Heart left ventricle (tissue), 13 donors: ENCODE measurements around the gene MTOR.
"Not testable (repeated sequence)": the region's sequence is repeated elsewhere in the genome, so short reads cannot be mapped to it uniquely, and the experiment has no call there.

Experiments used
- POLR2A ChIP-seq, 2 donors: fragments of 450-650 bp; IDR thresholded peaks; one replicate each; pipeline ENCODE4 v1.6.1; 2017; ENCODE audit warnings: antibody characterized with exemption in 2 of 2, mild to moderate bottlenecking in 2 of 2, moderate library complexity in 2 of 2
- TF ChIP-seq, protein P1 (sequence below), 12 donors: fragments of 200-600 bp; sonication (generic) in 4 of 12; IDR thresholded peaks; one replicate each; pipeline versions ENCODE4 v1.5.0 to v1.8.0; 2018 to 2022; ENCODE audit warnings: antibody characterized with exemption in 12 of 12, mild to moderate bottlenecking in 5 of 12
- donor health status: ischemic (EF 13 %, LVEDD 7.1; RV severe dilation, severe dysfunction).
- donor health status: DM: no; HTN: yes; CAD: no.
- donor health status: DM: no; HTN: no; CAD: no.
- donor health status: ischemic (EF 25% LVEDD 6.9; RV normal size, moderate dysfunction).
- donor health status: ischemic (EF 25% LVEDD 5.7; RV mildly dilated, moderate dysfunction).
- donor health status: ischemic (EF 35%, LVEDD 5.7; RV mildly dilated, moderate dysfunction).
- donor health status: nonischemic (EF 11% LVEDD 7.7; RV severe dilation, severe dysfunction).
- donor health status: DM: yes; HTN: yes; CAD: no.
- donor health status: PGD.
- donor health status: ischemic (EF 29% LVEDD 5.4; RV normal size, mild dysfunction).
- donor health status: nonischemic (EF 23%, LVEDD 6.1; RV moderate dilation, normal function).

DNA sequence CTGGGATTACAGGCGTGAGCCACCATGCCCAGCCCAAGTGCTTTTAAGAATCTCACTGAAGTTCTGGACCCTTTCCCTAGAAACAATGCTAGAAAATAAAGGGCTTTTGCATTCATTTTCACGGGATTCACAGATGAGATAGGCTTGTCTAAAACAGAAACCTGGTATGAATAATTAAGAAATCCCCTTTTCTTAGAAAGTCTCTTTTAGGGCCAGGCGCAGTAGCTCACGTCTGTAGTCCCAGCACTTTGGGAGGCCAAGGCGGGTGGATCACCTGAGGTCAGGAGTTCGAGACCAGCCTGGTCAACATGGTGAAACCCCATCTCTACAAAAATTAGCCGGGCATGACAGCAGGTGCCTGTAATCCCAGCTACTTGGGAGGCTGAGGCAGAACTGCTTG, 189.0 kb downstream of the MTOR start:
- TF ChIP-seq, protein P1, sequence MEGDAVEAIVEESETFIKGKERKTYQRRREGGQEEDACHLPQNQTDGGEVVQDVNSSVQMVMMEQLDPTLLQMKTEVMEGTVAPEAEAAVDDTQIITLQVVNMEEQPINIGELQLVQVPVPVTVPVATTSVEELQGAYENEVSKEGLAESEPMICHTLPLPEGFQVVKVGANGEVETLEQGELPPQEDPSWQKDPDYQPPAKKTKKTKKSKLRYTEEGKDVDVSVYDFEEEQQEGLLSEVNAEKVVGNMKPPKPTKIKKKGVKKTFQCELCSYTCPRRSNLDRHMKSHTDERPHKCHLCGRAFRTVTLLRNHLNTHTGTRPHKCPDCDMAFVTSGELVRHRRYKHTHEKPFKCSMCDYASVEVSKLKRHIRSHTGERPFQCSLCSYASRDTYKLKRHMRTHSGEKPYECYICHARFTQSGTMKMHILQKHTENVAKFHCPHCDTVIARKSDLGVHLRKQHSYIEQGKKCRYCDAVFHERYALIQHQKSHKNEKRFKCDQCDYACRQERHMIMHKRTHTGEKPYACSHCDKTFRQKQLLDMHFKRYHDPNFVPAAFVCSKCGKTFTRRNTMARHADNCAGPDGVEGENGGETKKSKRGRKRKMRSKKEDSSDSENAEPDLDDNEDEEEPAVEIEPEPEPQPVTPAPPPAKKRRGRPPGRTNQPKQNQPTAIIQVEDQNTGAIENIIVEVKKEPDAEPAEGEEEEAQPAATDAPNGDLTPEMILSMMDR (IDR thresholded peaks at IDR 0.05) = not testable (repeated sequence)
- TF ChIP-seq POLR2A (IDR thresholded peaks at IDR 0.05) = not testable (repeated sequence)
